HT1080 (cell line): ENCODE results near the gene TYK2. TPM values are rescaled to one million over a fixed set of nuclear protein-coding genes. Genes with fewer than 3 reads are reported as not detected.
"Not testable (repeated sequence)": the region's sequence is repeated elsewhere in the genome, so short reads cannot be mapped to it uniquely, and the experiment has no call there.

ENCODE experiments used
- DNase-seq: peaks from one replicate; pipeline ENCODE4 v3.0.0-alpha.2; 2015; ENCODE audit warnings: low read depth
- polyA plus RNA-seq, 2 experiments: library from polyadenylated mRNA; depleted of rRNA; stranded (reverse); fragments of >200 nt; gene quantifications; 2 replicates each; pipeline ENCODE4 v1.2.3, GENCODE V29; 2015
- total RNA-seq: library from RNA; depleted of rRNA; stranded (reverse); fragments of >200 nt; shearing (Covaris generic); gene quantifications from 2 replicates; pipeline ENCODE4 v1.2.3, GENCODE V29; 2014; rRNA removed

The TYK2 gene
- 64.3 and 80.5 TPM in 2 replicates for total RNA-seq
- 36.4 and 44.1 TPM in 2 replicates for polyA plus RNA-seq (2015; cell fraction: cytosol; rRNA removed)
- 188 and 202 TPM in 2 replicates for polyA plus RNA-seq (2015; cell fraction: nucleus; rRNA removed)

GRCh38 chr19:10380313-10381102, at the start of gene TYK2:
Gene TYK2 (minus strand): TSS chr19:10380572. CDS start chr19:10378406, 2,166 bp downstream.
- DNase-seq: peak; percentile 99

- no peak for DNase-seq
Observed at GRCh38 chr19:10428996-10429381, 48.6 kb upstream of the TYK2 start.

GRCh38 chr19:10427169-10427568, 46.8 kb upstream of the TYK2 start:
- no peak for DNase-seq

GRCh38 chr19:10424011-10424637, 43.8 kb upstream of the TYK2 start:
- peak; percentile 90 for DNase-seq

- no peak for DNase-seq
Observed at GRCh38 chr19:10422846-10423245, 42.5 kb upstream of the TYK2 start.

- no peak for DNase-seq
Observed at GRCh38 chr19:10422046-10422461, 41.7 kb upstream of the TYK2 start.

- no peak for DNase-seq
Observed at GRCh38 chr19:10421240-10422045, 41.1 kb upstream of the TYK2 start.

GRCh38 chr19:10420444-10421239, 40.3 kb upstream of the TYK2 start, which contains the start of gene PDE4A:
Gene PDE4A (plus strand): TSS chr19:10420538. CDS start chr19:10420765, 227 bp downstream.
- DNase-seq: peak; percentile 47

GRCh38 chr19:10419646-10420443, 39.5 kb upstream of the TYK2 start:
- peak; percentile 88 for DNase-seq

- peak; percentile 60 for DNase-seq
Observed at GRCh38 chr19:10419200-10419645, 38.9 kb upstream of the TYK2 start.

GRCh38 chr19:10418485-10419199, 38.3 kb upstream of the TYK2 start:
- no peak for DNase-seq

- peak; percentile 37 for DNase-seq
Observed at GRCh38 chr19:10418235-10418484, 37.8 kb upstream of the TYK2 start.

- DNase-seq: no peak
Observed at GRCh38 chr19:10417541-10418234, 37.3 kb upstream of the TYK2 start.

- DNase-seq: peak; percentile 77
Observed at GRCh38 chr19:10416380-10417257, 36.2 kb upstream of the TYK2 start.

GRCh38 chr19:10416083-10416379, 35.7 kb upstream of the TYK2 start:
- DNase-seq: no peak

GRCh38 chr19:10412257-10412977, 32.0 kb upstream of the TYK2 start:
- no peak for DNase-seq

GRCh38 chr19:10411224-10411623, 30.9 kb upstream of the TYK2 start:
- not testable (repeated sequence) for DNase-seq
